ENCODE results near the gene CHN2.

CHN2 gene

DNA sequence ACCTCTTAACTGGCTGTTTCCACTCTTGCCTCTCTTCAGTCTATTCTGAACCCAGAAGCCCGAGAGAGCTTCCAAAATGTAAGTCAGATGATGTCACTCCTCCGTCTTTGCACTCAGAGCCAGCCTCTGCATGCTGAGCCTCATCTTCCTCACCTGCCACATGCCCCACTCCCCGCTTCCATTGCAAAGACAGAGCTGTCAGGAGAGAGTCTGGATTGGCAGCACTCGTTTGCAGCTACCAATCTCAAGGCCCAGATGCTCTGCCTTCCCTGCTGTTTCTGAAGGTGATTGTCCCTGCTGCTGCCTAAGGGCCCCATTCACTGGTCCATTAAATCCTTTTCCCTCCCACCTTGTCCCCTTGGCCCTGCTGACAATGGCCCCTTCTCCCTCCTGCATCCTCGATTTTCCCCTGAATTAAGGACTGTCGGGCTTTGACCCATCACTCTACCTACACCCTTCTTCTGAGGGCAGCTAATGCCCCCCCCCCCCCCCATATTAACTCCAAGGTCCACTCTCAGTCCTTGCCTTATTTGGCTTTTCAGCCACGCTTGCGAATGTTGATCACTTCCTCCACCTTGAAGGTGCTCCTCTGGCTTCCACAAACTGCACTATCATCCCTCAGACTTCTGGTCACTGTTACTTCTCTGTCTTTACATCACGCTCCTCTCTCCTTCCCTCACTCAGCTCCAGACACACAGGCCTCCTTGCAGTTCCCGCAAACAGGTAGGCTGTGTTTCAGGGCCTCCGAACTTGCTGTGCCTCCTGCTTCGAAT lies 98.5 kb downstream of the CHN2 start:
- POLR2A ChIA-PET = no interaction called here
- no peak for DNase-seq
- CTCF ChIA-PET = interaction anchor here (0.6 to 1.2 kb wide), 3 partner anchors 11 to 104 kb away, joined by 3 to 4 read pairs (median 3); no protein-coding TSS in a partner anchor
- Histone ChIP-seq H3K9me3 (ENCODE audit: control extremely low read depth in 1 of 5, control insufficient read depth in 4 of 5, insufficient read depth in 2 of 5, low read depth in 1 of 5, low read length in 4 of 5) (no peaks in the 10 kb centered on the region), H3K27ac (ENCODE audit: insufficient read depth in 1 of 2, low read depth in 1 of 2, low read length in 2 of 2, poor library complexity in 1 of 2, severe bottlenecking in 2 of 2) (no peak overlapping the region), H3K27me3 (replicated peaks in 2 of 5; ENCODE audit: control insufficient read depth in 4 of 5, insufficient read depth in 5 of 5, low read length in 4 of 5) (no peaks in the 10 kb centered on the region), H3K4me3 (ENCODE audit: control insufficient read depth in 1 of 7, extremely low read depth in 1 of 7, insufficient read depth in 4 of 7, low read depth in 2 of 7, low read length in 6 of 7) (no peak overlapping the region), H3K36me3 (ENCODE audit: control insufficient read depth in 4 of 4, insufficient read depth in 4 of 4, low read length in 3 of 4) (no peaks in the 10 kb centered on the region), H3K4me1 (ENCODE audit: control extremely low read depth in 1 of 4, control insufficient read depth in 4 of 4, insufficient read depth in 4 of 4, low read length in 3 of 4) (peaks cover 5 to 20% (median 9%) of the 10 kb centered on the region in 4 experiments)
- 93% methylated on average over 11 of the region's 12 CpGs for WGBS (ENCODE audit: insufficient coverage)

GRCh38 chr7:29296421-29296820 lies 101.8 kb downstream of the CHN2 start:
- ChIA-PET POLR2A (interaction anchor here (0.7 kb wide), 1 partner anchor 329 kb away, joined by 5 read pairs; no protein-coding TSS in a partner anchor), CTCF (interaction anchor here (0.7 to 1.2 kb wide), 2 partner anchors 9 to 106 kb away, joined by 3 read pairs; no protein-coding TSS in a partner anchor)
- H3K36me3 ChIP-seq (ENCODE audit: control insufficient read depth in 4 of 4, insufficient read depth in 4 of 4, low read length in 3 of 4) = no peaks in the 10 kb centered on the region
- no peaks in the 10 kb centered on the region for H3K9me3 ChIP-seq (ENCODE audit: control extremely low read depth in 1 of 5, control insufficient read depth in 4 of 5, insufficient read depth in 2 of 5, low read depth in 1 of 5, low read length in 4 of 5)
- H3K27ac ChIP-seq (ENCODE audit: insufficient read depth in 1 of 2, low read depth in 1 of 2, low read length in 2 of 2, poor library complexity in 1 of 2, severe bottlenecking in 2 of 2) = no peak overlapping the region
- H3K4me3 ChIP-seq (ENCODE audit: control insufficient read depth in 1 of 7, extremely low read depth in 1 of 7, insufficient read depth in 4 of 7, low read depth in 2 of 7, low read length in 6 of 7) = no peak overlapping the region
- no peak for DNase-seq
- H3K27me3 ChIP-seq (replicated peaks in 2 of 5; ENCODE audit: control insufficient read depth in 4 of 5, insufficient read depth in 5 of 5, low read length in 4 of 5) = no peaks in the 10 kb centered on the region
- peaks cover 0 to 2% (median 0%) of the 10 kb centered on the region in 4 experiments for H3K4me1 ChIP-seq (ENCODE audit: control extremely low read depth in 1 of 4, control insufficient read depth in 4 of 4, insufficient read depth in 4 of 4, low read length in 3 of 4)

DNA sequence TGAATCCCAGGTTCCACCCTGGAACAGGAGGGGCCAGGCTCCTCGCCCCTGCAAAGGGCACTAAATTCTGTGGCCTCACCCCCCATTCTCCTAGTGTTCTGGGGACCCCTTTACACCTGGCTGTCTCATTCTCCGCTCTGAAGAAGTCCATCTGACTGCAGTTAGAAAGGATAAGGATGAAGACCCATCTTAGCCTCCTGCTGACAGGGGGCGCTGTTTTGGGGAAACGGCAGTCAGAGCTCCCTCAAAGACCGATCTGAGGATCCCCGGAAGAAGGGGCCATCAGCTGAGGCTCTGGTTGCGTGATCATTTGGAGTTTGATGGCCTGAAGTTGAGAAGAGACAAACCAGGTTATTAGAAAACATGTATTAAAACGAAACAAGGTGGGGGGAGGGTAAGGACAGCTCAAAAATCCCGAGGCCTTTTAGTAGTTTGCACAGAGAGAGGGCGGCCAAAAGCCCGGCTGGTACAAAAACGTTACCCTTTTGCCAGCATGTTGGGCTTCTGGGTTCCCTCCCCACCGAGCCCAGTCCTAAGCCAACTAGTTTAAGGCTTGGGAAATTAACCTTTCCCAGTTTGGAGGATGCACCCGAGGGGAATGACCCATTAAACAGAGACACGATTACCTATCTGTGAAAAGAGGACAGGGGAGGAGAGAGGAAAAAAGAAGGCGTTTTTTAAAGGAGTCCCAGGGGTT lies 102.8 kb downstream of the CHN2 start:
- no peak for DNase-seq
- no peaks in the 10 kb centered on the region for H3K36me3 ChIP-seq (ENCODE audit: control insufficient read depth in 4 of 4, insufficient read depth in 4 of 4, low read length in 3 of 4)
- CTCF ChIA-PET = interaction anchor here (1.3 kb wide), 1 partner anchor 54 kb away, joined by 3 read pairs; no protein-coding TSS in a partner anchor
- no peaks in the 10 kb centered on the region for H3K27me3 ChIP-seq (replicated peaks in 2 of 5; ENCODE audit: control insufficient read depth in 4 of 5, insufficient read depth in 5 of 5, low read length in 4 of 5)
- peaks cover 0 to 2% (median 0%) of the 10 kb centered on the region in 4 experiments for H3K4me1 ChIP-seq (ENCODE audit: control extremely low read depth in 1 of 4, control insufficient read depth in 4 of 4, insufficient read depth in 4 of 4, low read length in 3 of 4)
- no peaks in the 10 kb centered on the region for H3K9me3 ChIP-seq (ENCODE audit: control extremely low read depth in 1 of 5, control insufficient read depth in 4 of 5, insufficient read depth in 2 of 5, low read depth in 1 of 5, low read length in 4 of 5)
- WGBS (ENCODE audit: insufficient coverage) = 97% methylated on average over 14 of the region's 16 CpGs
- no peak overlapping the region for H3K27ac ChIP-seq (ENCODE audit: insufficient read depth in 1 of 2, low read depth in 1 of 2, low read length in 2 of 2, poor library complexity in 1 of 2, severe bottlenecking in 2 of 2)
- POLR2A ChIA-PET = no interaction called here
- no peak overlapping the region for H3K4me3 ChIP-seq (ENCODE audit: control insufficient read depth in 1 of 7, extremely low read depth in 1 of 7, insufficient read depth in 4 of 7, low read depth in 2 of 7, low read length in 6 of 7)

- Histone ChIP-seq H3K27ac (ENCODE audit: insufficient read depth in 1 of 2, low read depth in 1 of 2, low read length in 2 of 2, poor library complexity in 1 of 2, severe bottlenecking in 2 of 2) (no peak overlapping the region), H3K4me3 (ENCODE audit: control insufficient read depth in 1 of 7, extremely low read depth in 1 of 7, insufficient read depth in 4 of 7, low read depth in 2 of 7, low read length in 6 of 7) (no peak overlapping the region), H3K9me3 (ENCODE audit: control extremely low read depth in 1 of 5, control insufficient read depth in 4 of 5, insufficient read depth in 2 of 5, low read depth in 1 of 5, low read length in 4 of 5) (no peaks in the 10 kb centered on the region), H3K4me1 (ENCODE audit: control extremely low read depth in 1 of 4, control insufficient read depth in 4 of 4, insufficient read depth in 4 of 4, low read length in 3 of 4) (no peaks in the 10 kb centered on the region), H3K36me3 (ENCODE audit: control insufficient read depth in 4 of 4, insufficient read depth in 4 of 4, low read length in 3 of 4) (no peaks in the 10 kb centered on the region), H3K27me3 (replicated peaks in 2 of 5; ENCODE audit: control insufficient read depth in 4 of 5, insufficient read depth in 5 of 5, low read length in 4 of 5) (no peaks in the 10 kb centered on the region)
- ChIA-PET POLR2A (no interaction called here), CTCF (interaction anchor here (1.1 to 1.3 kb wide), 2 partner anchors 8 to 52 kb away, joined by 3 read pairs; no protein-coding TSS in a partner anchor)
- DNase-seq = no peak
- no CpG with 5 or more reads among the region's 6 CpGs for WGBS (ENCODE audit: insufficient coverage)
Measured at GRCh38 chr7:29299086-29299485, 104.5 kb downstream of the CHN2 start.

GRCh38 chr7:29300026-29300480 lies 105.5 kb downstream of the CHN2 start:
- DNase-seq = no peak
- ChIA-PET POLR2A (interaction anchor here (0.6 kb wide), 1 partner anchor 51 kb away, joined by 3 read pairs; no protein-coding TSS in a partner anchor), CTCF (interaction anchor here (1.0 to 1.9 kb wide), 6 partner anchors 7 to 377 kb away, joined by 3 to 7 read pairs (median 4); no protein-coding TSS in a partner anchor)
- no peaks in the 10 kb centered on the region for H3K9me3 ChIP-seq (ENCODE audit: control extremely low read depth in 1 of 5, control insufficient read depth in 4 of 5, insufficient read depth in 2 of 5, low read depth in 1 of 5, low read length in 4 of 5)
- H3K4me1 ChIP-seq (ENCODE audit: control extremely low read depth in 1 of 4, control insufficient read depth in 4 of 4, insufficient read depth in 4 of 4, low read length in 3 of 4) = no peaks in the 10 kb centered on the region
- no peaks in the 10 kb centered on the region for H3K27me3 ChIP-seq (replicated peaks in 2 of 5; ENCODE audit: control insufficient read depth in 4 of 5, insufficient read depth in 5 of 5, low read length in 4 of 5)
- no peaks in the 10 kb centered on the region for H3K36me3 ChIP-seq (ENCODE audit: control insufficient read depth in 4 of 4, insufficient read depth in 4 of 4, low read length in 3 of 4)
- no peak overlapping the region for H3K27ac ChIP-seq (ENCODE audit: insufficient read depth in 1 of 2, low read depth in 1 of 2, low read length in 2 of 2, poor library complexity in 1 of 2, severe bottlenecking in 2 of 2)
- H3K4me3 ChIP-seq (ENCODE audit: control insufficient read depth in 1 of 7, extremely low read depth in 1 of 7, insufficient read depth in 4 of 7, low read depth in 2 of 7, low read length in 6 of 7) = no peak overlapping the region
- 94% methylated on average over 4 of the region's 4 CpGs for WGBS (ENCODE audit: insufficient coverage)

GRCh38 chr7:29300649-29301048 lies 106.1 kb downstream of the CHN2 start:
- POLR2A ChIA-PET = no interaction called here

More at GRCh38 chr7:29300649-29301048, 106.1 kb downstream of the CHN2 start:
- Histone ChIP-seq H3K27ac (ENCODE audit: insufficient read depth in 1 of 2, low read depth in 1 of 2, low read length in 2 of 2, poor library complexity in 1 of 2, severe bottlenecking in 2 of 2) (no peak overlapping the region), H3K4me3 (ENCODE audit: control insufficient read depth in 1 of 7, extremely low read depth in 1 of 7, insufficient read depth in 4 of 7, low read depth in 2 of 7, low read length in 6 of 7) (no peak overlapping the region), H3K4me1 (ENCODE audit: control extremely low read depth in 1 of 4, control insufficient read depth in 4 of 4, insufficient read depth in 4 of 4, low read length in 3 of 4) (no peaks in the 10 kb centered on the region), H3K9me3 (ENCODE audit: control extremely low read depth in 1 of 5, control insufficient read depth in 4 of 5, insufficient read depth in 2 of 5, low read depth in 1 of 5, low read length in 4 of 5) (no peaks in the 10 kb centered on the region), H3K27me3 (replicated peaks in 2 of 5; ENCODE audit: control insufficient read depth in 4 of 5, insufficient read depth in 5 of 5, low read length in 4 of 5) (no peaks in the 10 kb centered on the region), H3K36me3 (ENCODE audit: control insufficient read depth in 4 of 4, insufficient read depth in 4 of 4, low read length in 3 of 4) (no peaks in the 10 kb centered on the region)
- DNase-seq = no peak
- CTCF ChIA-PET = interaction anchor here (1.0 to 1.9 kb wide), 5 partner anchors 19 to 378 kb away, joined by 4 to 7 read pairs (median 4); no protein-coding TSS in a partner anchor
- WGBS (ENCODE audit: insufficient coverage) = no CpG with 5 or more reads among the region's 1 CpG

Measured in common myeloid progenitor, CD34-positive (primary cell).